GM13976 (cell line): ENCODE data around the gene SQSTM1.

ENCODE experiments used
- DNase-seq: peaks from one replicate; pipeline ENCODE4 v3.0.0; 2012; ENCODE audit warnings: low spot score
- in situ Hi-C: fragments of 300-500 bp; cut with MboI; formaldehyde crosslinking; loops from one replicate; pipeline ENCODE4 v1.12.0; 2022; ENCODE audit warnings: low sequenced_read_pairs, mixed read lengths, inconsistent platforms; ENCODE audit not compliant: unreplicated experiment
- TF ChIP-seq, protein P1 (sequence below): IDR thresholded peaks from 2 replicates; pipeline ENCODE4 v1.5.1; 2012; ENCODE audit warnings: borderline replicate concordance, mild to moderate bottlenecking; ENCODE audit not compliant: insufficient read depth; ENCODE audit errors: extremely low read depth, missing control alignments, control extremely low read depth

Gene SQSTM1

DNA sequence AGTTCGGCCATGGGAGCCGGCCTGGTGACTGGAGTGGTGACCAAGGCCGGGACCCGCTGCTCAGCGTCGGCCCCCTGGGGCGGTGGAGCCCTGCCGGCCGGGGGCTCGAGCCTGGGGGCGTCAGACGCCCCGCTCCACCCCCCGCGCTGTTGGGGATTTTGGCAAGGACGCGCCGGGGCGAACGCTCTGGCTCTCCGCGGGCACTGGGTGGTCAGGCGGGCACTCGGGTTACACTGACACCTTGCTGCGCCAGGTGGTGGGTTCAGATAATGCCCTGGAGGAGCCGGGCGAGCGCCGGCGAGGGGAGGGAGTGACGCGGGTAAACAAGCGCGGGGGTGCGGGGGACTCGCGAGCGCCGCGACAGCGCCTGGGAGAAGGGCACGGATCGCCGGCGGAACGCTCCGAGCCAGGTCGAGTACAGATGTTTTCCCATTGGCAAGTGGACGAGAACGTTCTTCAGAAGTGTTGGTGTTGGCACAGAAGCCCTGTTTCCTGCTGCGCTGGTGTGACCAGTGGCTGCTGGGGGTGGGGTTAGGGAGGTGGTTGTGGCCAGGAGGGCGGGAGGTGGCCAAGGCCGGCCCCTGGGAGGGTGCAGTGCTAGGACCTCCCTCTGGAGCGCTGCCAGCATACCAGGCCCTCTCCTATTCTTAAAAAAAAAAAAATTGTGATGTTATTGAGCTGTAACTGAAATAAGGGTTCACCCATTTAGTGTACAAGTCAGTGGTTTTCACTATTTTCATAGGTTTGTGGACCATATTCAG is 773 bp downstream of the SQSTM1 start:
- in situ Hi-C loops, result no loop called here
- TF ChIP-seq, protein P1, sequence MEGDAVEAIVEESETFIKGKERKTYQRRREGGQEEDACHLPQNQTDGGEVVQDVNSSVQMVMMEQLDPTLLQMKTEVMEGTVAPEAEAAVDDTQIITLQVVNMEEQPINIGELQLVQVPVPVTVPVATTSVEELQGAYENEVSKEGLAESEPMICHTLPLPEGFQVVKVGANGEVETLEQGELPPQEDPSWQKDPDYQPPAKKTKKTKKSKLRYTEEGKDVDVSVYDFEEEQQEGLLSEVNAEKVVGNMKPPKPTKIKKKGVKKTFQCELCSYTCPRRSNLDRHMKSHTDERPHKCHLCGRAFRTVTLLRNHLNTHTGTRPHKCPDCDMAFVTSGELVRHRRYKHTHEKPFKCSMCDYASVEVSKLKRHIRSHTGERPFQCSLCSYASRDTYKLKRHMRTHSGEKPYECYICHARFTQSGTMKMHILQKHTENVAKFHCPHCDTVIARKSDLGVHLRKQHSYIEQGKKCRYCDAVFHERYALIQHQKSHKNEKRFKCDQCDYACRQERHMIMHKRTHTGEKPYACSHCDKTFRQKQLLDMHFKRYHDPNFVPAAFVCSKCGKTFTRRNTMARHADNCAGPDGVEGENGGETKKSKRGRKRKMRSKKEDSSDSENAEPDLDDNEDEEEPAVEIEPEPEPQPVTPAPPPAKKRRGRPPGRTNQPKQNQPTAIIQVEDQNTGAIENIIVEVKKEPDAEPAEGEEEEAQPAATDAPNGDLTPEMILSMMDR, result no peak
- DNase-seq, result peak; percentile 93

DNA sequence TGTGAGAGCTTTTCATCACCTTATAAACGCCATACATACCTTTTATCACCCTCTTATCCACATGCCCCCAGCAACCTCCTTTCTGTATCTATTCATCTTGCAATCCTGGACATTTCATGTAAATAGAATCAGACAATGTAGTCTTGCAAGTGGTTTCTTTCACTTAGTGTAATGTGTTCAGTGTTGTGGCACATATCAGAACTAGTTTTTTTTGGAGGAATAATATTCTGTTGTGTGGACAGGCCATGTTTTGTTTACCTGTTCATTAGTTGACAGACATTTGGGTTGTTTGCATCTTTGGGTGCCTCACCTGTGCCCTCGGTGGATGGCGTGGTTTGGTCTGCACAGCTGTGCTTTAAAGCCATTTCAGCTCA is 1.3 kb downstream of the SQSTM1 start:
- in situ Hi-C loops, result no loop called here

DNA sequence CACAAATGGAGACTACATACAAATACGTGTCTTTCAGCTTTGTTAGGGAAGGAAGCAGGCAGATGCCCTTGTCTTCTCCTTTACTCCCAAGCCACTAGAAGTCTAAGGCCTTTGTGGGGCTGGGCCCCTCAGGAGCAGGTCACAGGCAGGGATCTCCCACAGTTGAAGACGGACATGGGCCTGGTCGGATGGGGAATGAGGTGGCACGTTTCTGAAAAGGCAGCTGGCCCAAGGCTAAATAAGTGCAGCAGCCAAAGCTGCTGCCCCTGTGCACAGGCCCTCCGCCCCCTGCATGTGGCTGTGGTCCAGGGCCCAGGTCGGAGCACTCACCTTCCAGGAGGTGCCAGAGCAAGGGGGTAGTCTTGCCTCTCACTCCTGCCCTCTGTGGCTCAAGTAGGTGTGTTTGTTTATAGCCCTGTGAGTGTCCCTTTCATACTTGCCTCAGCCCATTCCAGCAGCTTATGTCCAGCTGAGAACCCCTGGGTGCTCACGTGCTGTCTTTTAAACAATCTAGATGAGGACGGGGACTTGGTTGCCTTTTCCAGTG is 1.8 kb downstream of the SQSTM1 start:
- no peak for DNase-seq
- TF ChIP-seq, protein P1, result no peak
- in situ Hi-C loops, result no loop called here

More for the DNA sequence above, 1.3 kb downstream of the SQSTM1 start:
- TF ChIP-seq, protein P1, result no peak
- DNase-seq, result no peak

DNA sequence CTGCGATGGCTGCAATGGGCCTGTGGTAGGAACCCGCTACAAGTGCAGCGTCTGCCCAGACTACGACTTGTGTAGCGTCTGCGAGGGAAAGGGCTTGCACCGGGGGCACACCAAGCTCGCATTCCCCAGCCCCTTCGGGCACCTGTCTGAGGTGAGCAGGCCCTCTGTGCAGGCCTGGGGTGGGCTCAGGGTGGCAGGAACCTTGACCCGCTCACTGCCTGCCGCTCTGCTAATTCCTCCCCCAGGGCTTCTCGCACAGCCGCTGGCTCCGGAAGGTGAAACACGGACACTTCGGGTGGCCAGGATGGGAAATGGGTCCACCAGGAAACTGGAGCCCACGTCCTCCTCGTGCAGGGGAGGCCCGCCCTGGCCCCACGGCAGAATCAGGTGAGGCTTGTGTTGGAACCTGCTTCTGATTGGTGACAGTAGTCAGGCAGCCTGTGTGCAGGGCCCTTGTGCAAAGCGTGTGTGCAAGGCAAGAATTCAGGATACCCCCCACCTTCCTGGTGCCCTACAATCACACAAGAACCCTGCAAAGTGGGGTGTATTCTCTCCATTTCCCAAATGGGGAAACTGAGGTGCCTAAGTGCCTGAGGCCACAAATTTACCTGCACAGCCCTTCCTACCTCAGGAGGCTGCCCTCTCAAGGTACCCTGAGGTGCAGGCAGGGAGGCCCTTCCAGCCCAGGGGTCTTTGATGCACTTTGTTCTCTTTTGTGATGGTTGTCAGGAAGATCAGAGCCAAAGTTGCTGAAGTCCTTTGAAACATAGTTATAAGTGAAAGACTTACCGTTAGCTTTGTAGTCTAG is 3.4 kb downstream of the SQSTM1 start:
- in situ Hi-C loops, result no loop called here

DNA sequence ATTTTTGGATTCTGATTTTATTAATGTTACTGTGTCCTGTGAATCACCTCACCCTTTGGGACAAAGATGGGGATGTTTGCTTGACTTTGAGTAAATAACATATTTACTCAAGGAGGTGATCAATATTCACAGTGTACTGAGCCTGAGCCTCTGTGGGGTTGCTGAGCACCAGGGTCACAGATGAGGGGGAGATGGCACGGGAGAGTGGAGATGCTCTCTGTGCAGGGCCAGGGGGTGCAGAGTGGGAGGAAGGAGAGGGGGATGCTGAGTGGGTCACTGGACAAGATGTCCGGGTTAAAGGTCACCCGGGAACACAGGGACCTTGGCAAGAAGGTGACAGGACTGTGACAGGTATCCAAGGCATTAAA is 4.0 kb downstream of the SQSTM1 start:
- TF ChIP-seq, protein P1, result no peak
- in situ Hi-C loops, result no loop called here
- no peak for DNase-seq

More for the DNA sequence above, 3.4 kb downstream of the SQSTM1 start:
- TF ChIP-seq, protein P1, result no peak
- DNase-seq, result no peak

DNA sequence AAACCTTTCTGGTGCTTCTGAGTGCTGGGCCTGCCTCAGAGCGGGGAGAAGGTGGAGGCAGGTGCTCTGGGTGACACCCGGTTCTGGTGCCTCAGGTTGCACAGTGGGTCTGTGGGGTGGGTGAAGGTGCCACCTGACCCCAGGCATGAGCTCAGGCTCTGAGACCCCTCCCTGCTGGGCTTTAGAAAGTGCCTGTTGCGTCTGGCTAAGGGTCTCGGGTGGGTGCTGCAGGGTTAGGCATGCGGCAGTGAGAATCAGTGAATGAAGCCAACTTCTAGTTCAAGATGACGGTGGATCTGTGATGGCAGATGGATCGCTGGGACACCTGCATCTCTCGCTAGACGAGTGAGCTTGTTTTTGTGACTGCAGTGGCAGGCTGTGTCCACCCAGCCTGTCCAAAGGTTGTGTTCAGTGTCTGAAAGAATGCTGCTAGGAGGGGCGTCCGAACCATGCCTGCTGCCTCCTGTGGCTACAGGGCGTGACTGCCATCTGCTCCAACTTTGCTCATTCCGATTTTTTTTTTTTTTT is 5.0 kb downstream of the SQSTM1 start:
- TF ChIP-seq, protein P1, result no peak
- in situ Hi-C loops, result no loop called here
- no peak for DNase-seq
